BJ (cell line): ENCODE measurements around the gene TMEM272. TPM values are rescaled to one million over a fixed set of nuclear protein-coding genes. Genes with fewer than 3 reads are reported as not detected.

Experiments
- CTCF ChIA-PET: fragments of 350-600 bp; formaldehyde crosslinking; extraction: SDS; loops from one replicate; lab custom pipeline; 2021; ENCODE audit warnings: antibody characterized with exemption, inconsistent platforms; lab: Yijun Ruan, JAX
- POLR2A ChIA-PET: fragments of 300-600 bp; sonication (Branson Sonifier 250); formaldehyde crosslinking; extraction: SDS; loops from one replicate; lab custom pipeline; 2021; ENCODE audit warnings: antibody characterized with exemption; lab: Charles Lee
- DNase-seq: peaks from one replicate; pipeline ENCODE4 v3.0.0-alpha.2; 2011; ENCODE audit warnings: low read depth
- H3K27me3 ChIP-seq: 2 replicates; pipeline ENCODE4 v1.6.0; 2011; ENCODE audit warnings: low read length; ENCODE audit not compliant: control insufficient read depth, insufficient read depth
- H3K36me3 ChIP-seq: 2 replicates; pipeline ENCODE4 v1.5.1; 2011; ENCODE audit warnings: low read length; ENCODE audit not compliant: control insufficient read depth, insufficient read depth
- H3K4me3 ChIP-seq: 2 replicates; pipeline ENCODE4 v1.5.1; 2011; ENCODE audit warnings: low read depth, mild to moderate bottlenecking, control low read depth, low read length
- CTCF ChIP-seq: IDR thresholded peaks from 2 replicates; pipeline ENCODE4 v1.5.1; 2011; ENCODE audit warnings: low read depth, mild to moderate bottlenecking, control low read depth, inconsistent platforms, low read length, moderate library complexity; ENCODE audit not compliant: insufficient read depth
- polyA plus RNA-seq: library from polyadenylated mRNA; depleted of rRNA; stranded (reverse); fragments of >200 nt; gene quantifications from 2 replicates; pipeline ENCODE4 v1.2.3, GENCODE V29; 2011

The TMEM272 gene
- polyA plus RNA-seq, 1 experiment = not detected

GRCh38 chr13:51831519-51831918 is 13.5 kb downstream of the TMEM272 start:
- H3K36me3 ChIP-seq = no peaks in the 10 kb centered on the region
- CTCF ChIA-PET = interaction anchor here (0.8 to 2.1 kb wide), 4 partner anchors 10 to 24 kb away, joined by 3 to 12 read pairs (median 4); no protein-coding TSS in a partner anchor
- POLR2A ChIA-PET = no interaction called here
- no peak for TF ChIP-seq CTCF
- H3K4me3 ChIP-seq = no peak overlapping the region
- H3K27me3 ChIP-seq = peaks cover 19% of the 10 kb centered on the region
- DNase-seq = no peak

GRCh38 chr13:51829568-51829899 is 15.4 kb downstream of the TMEM272 start:
- no peak overlapping the region for H3K4me3 ChIP-seq
- DNase-seq = no peak
- no peaks in the 10 kb centered on the region for H3K36me3 ChIP-seq
- ChIA-PET CTCF (interaction anchor here (1.5 to 7.6 kb wide), 2 partner anchors 15 to 97 kb away, joined by 4 to 40 read pairs; no protein-coding TSS in a partner anchor), POLR2A (no interaction called here)
- H3K27me3 ChIP-seq = peaks cover 16% of the 10 kb centered on the region
- TF ChIP-seq CTCF = no peak

- TF ChIP-seq CTCF = no peak
- CTCF ChIA-PET = interaction anchor here (1.1 to 7.6 kb wide), 4 partner anchors 14 to 97 kb away, joined by 3 to 40 read pairs (median 4); partner anchors contain the start of gene TMEM272
- POLR2A ChIA-PET = no interaction called here
- H3K36me3 ChIP-seq = no peaks in the 10 kb centered on the region
- no peak overlapping the region for H3K4me3 ChIP-seq
- DNase-seq = no peak
- peaks cover 15% of the 10 kb centered on the region for H3K27me3 ChIP-seq
These were observed 16.0 kb downstream of the TMEM272 start for GRCh38 chr13:51828730-51829567.

GRCh38 chr13:51827254-51827653 is 17.7 kb downstream of the TMEM272 start:
- ChIA-PET POLR2A (no interaction called here), CTCF (interaction anchor here (7.6 kb wide), 1 partner anchor 12 kb away, joined by 40 read pairs; no protein-coding TSS in a partner anchor)
- TF ChIP-seq CTCF = no peak
- no peak overlapping the region for H3K4me3 ChIP-seq
- no peak for DNase-seq
- H3K27me3 ChIP-seq = peaks cover 15% of the 10 kb centered on the region
- no peaks in the 10 kb centered on the region for H3K36me3 ChIP-seq

GRCh38 chr13:51826606-51827005 is 18.4 kb downstream of the TMEM272 start:
- DNase-seq = no peak
- POLR2A ChIA-PET = no interaction called here
- CTCF ChIA-PET = interaction anchor here (1.6 to 7.6 kb wide), 2 partner anchors 9 to 12 kb away, joined by 3 to 40 read pairs; no protein-coding TSS in a partner anchor
- Histone ChIP-seq H3K36me3 (no peaks in the 10 kb centered on the region), H3K27me3 (peaks cover 17% of the 10 kb centered on the region), H3K4me3 (no peak overlapping the region)
- no peak for TF ChIP-seq CTCF
